ENCODE measurements around the gene UBR1.

GRCh38 chr15:43042885-43043284 lies 63.0 kb downstream of the UBR1 start:
- TF ChIP-seq EZH2 (IDR thresholded peaks at IDR 0.05; ENCODE audit: low read length, missing control alignments) (no peak), CTCF (conservative IDR thresholded peaks at IDR 0.05 in 1 of 2, IDR thresholded peaks at IDR 0.05 in 1 of 2; ENCODE audit: low read depth in 1 of 2, low read length in 2 of 2) (no peak)
